ENCODE data around the gene THOC7. TPM values are rescaled to one million over a fixed set of nuclear protein-coding genes. Genes with fewer than 3 reads are reported as not detected.

THOC7 gene
- total and polyA plus RNA-seq, 2 of the 4 experiments (the other 2 are of a cell fraction): 25.8 to 55.9 TPM

- Histone ChIP-seq H3K9me3 (ENCODE audit: control insufficient read depth, insufficient read depth, low read length) (no peaks in the 10 kb centered on the region), H3K18ac (ENCODE audit: low read depth, low read length) (no peak overlapping the region), H2AK9ac (replicated peaks; ENCODE audit: low read depth, low read length, poor library complexity) (no peak overlapping the region), H3K4me3 (ENCODE audit: insufficient read depth, low read depth, low read length) (no peak overlapping the region), H4K8ac (ENCODE audit: low read depth in 2 of 2, low read length in 2 of 2) (no peak overlapping the region), H3K23ac (ENCODE audit: low read depth, low read length) (no peak overlapping the region), H3K36me3 (ENCODE audit: control insufficient read depth, insufficient read depth, low read length) (no peaks in the 10 kb centered on the region), H3K4ac (ENCODE audit: low read depth, low read length) (no peak overlapping the region), H3K27ac (ENCODE audit: insufficient read depth, low read length) (no peak overlapping the region), H3K27me3 (ENCODE audit: control insufficient read depth, insufficient read depth, low read length) (no peaks in the 10 kb centered on the region), H3K4me2 (ENCODE audit: low read depth, low read length) (no peak overlapping the region), H2AK5ac (ENCODE audit: low read depth, low read length) (no peak overlapping the region), H4K91ac (ENCODE audit: insufficient read depth, low read depth, low read length) (no peak overlapping the region), H2BK120ac (ENCODE audit: low read depth, low read length) (no peak overlapping the region), H3K79me1 (ENCODE audit: low read depth in 1 of 2, low read length in 2 of 2) (no peaks in the 10 kb centered on the region), H2BK15ac (ENCODE audit: low read depth, low read length) (no peak overlapping the region), H3K9me1 (ENCODE audit: insufficient read depth, low read length) (peaks cover 3% of the 10 kb centered on the region; the same call in 1 of the 2 replicates), H3K56ac (ENCODE audit: extremely low read depth, insufficient read depth, low read length) (no peak overlapping the region), H2BK20ac (ENCODE audit: low read depth, low read length) (no peak overlapping the region), H3K9ac (ENCODE audit: low read depth, low read length) (no peak overlapping the region), H4K5ac (ENCODE audit: low read depth, low read length) (no peak overlapping the region), H3K14ac (replicated peaks; ENCODE audit: low read depth, low read length) (no peak overlapping the region), H2BK5ac (ENCODE audit: low read depth, low read length, poor library complexity, severe bottlenecking) (no peak overlapping the region), H2AFZ (replicated peaks; ENCODE audit: low read length, poor library complexity) (no peak overlapping the region), H3K4me1 (ENCODE audit: control insufficient read depth, insufficient read depth, low read length) (no peaks in the 10 kb centered on the region), H4K20me1 (ENCODE audit: insufficient read depth, low read length) (no peaks in the 10 kb centered on the region)
- in situ Hi-C loops (cut with MboI; ENCODE audit: low sequenced_read_pairs): loop anchor here (25.0 kb wide), 1 partner anchor 1202 kb away; no protein-coding TSS in a partner anchor
- no CpG with 5 or more reads among the region's 3 CpGs for WGBS, 2 experiments (ENCODE audit: extremely low coverage in 2 of 2, insufficient read length in 1 of 2)
- dilution Hi-C loops (cut with HindIII; ENCODE audit: low sequenced_read_pairs, unreplicated experiment): no loop called here
- ChIA-PET CTCF (no interaction called here), POLR2A (ENCODE audit: unreplicated experiment) (no interaction called here)
- no TSS peak for BruUV-seq (replicated peaks)
- DNase-seq (peak; percentile 18), ATAC-seq (ENCODE audit: low read depth) (no peak)
- intact Hi-C loops (cut with micrococcal nuclease): no loop called here
- no peak for TF ChIP-seq BHLHE40 (IDR thresholded peaks at IDR 0.05; ENCODE audit: low read depth, low read length)
- TF ChIP-seq CEBPB (IDR thresholded peaks at IDR 0.05; ENCODE audit: low read depth, low read length): peak; percentile 73
Measured at GRCh38 chr3:63814237-63814636, 49.4 kb downstream of the THOC7 start.
